Kidney (tissue), 14 donors: ENCODE data around the gene RER1. TPM values are rescaled to one million over a fixed set of nuclear protein-coding genes. Genes with fewer than 3 reads are reported as not detected.
A peak's percentile ranks its signal among the peaks of the same experiment; 100 is the strongest.

Source experiments
- DNase-seq, 5 donors: peaks; one replicate each; pipeline ENCODE4 v3.0.0-alpha.2; 2013 to 2020
- FAIRE-seq: peaks from 2 replicates; lab custom pipeline; 2012; peaks lifted over from hg19 to GRCh38; lab: Jason Lieb, UNC
- H3K27ac ChIP-seq, 2 donors: one replicate each; pipeline ENCODE4 v1.7.0; 2013; ENCODE audit warnings: low read depth in 2 of 2, low read length in 2 of 2, inconsistent platforms in 1 of 2
- H3K27me3 ChIP-seq: one replicate; pipeline ENCODE4 v1.7.1; 2013; ENCODE audit warnings: low read length, inconsistent platforms; ENCODE audit not compliant: control insufficient read depth, insufficient read depth
- H3K36me3 ChIP-seq, 3 donors: one replicate each; pipeline versions ENCODE4 v1.7.0 to v1.7.1; 2013; ENCODE audit warnings: low read length in 3 of 3, control low read depth in 1 of 3, inconsistent platforms in 1 of 3; ENCODE audit not compliant: insufficient read depth in 3 of 3, control insufficient read depth in 2 of 3
- H3K4me1 ChIP-seq, 3 donors: one replicate each; pipeline versions ENCODE4 v1.7.0 to v1.7.1; 2013; ENCODE audit warnings: low read length in 3 of 3, inconsistent platforms in 1 of 3, low read depth in 1 of 3; ENCODE audit not compliant: control insufficient read depth in 2 of 3, insufficient read depth in 2 of 3
- H3K4me3 ChIP-seq, 3 donors: one replicate each; pipeline versions ENCODE4 v1.7.0 to v1.8.1; 2013; ENCODE audit warnings: low read length in 3 of 3, control low read depth in 1 of 3, inconsistent platforms in 1 of 3
- H3K9ac ChIP-seq, 3 donors: one replicate each; pipeline versions ENCODE4 v1.7.0 to v1.7.1; 2013; ENCODE audit warnings: low read length in 3 of 3, control low read depth in 1 of 3, inconsistent platforms in 1 of 3
- H3K9me3 ChIP-seq, 3 donors: one replicate each; pipeline versions ENCODE4 v1.7.0 to v1.7.1; 2013; ENCODE audit warnings: low read length in 3 of 3, control low read depth in 1 of 3, inconsistent platforms in 1 of 3; ENCODE audit not compliant: control insufficient read depth in 2 of 3, insufficient read depth in 1 of 3
- CTCF ChIP-seq: IDR thresholded peaks from 3 replicates; pipeline ENCODE4 v1.5.1; 2012; ENCODE audit warnings: mild to moderate bottlenecking, moderate library complexity, borderline replicate concordance; ENCODE audit not compliant: insufficient read depth; ENCODE audit errors: extremely low read depth
- intact Hi-C: fragments of 100-400 bp; cut with DNase I; formaldehyde crosslinking; loops from one replicate; pipeline ENCODE4 v1.11.1; 2022
- polyA plus RNA-seq: library from polyadenylated mRNA; stranded (reverse); fragments of 350-450 nt; fragmentation: Illumina TruSeq; extraction: RNeasy Lipid Tissue Mini Kit (QIAGEN cat#74804); gene quantifications from one replicate; pipeline ENCODE4 v1.2.3, GENCODE V29; 2014; ENCODE audit warnings: low read depth, low replicate concordance; ENCODE audit not compliant: insufficient read depth
- total RNA-seq: library from RNA; stranded (reverse); fragmentation: NEBNext Ultra II Directional; extraction: Animal tissue kit (Norgen Biotek cat#: 25700); gene quantifications from one replicate; pipeline ENCODE4 v1.2.1, GENCODE V29; 2021
- donor health status: control.
- donor health status: control.
- donor health status: control.
- donor health status: control.
- donor health status: control.
- donor health status: DM: yes; HTN: yes; CAD: no.
- donor health status: Normal renal cell carcinoma (clear cell type).

Gene RER1
- total and polyA plus RNA-seq, 2 donors from 2014 or later = 158 to 162 TPM

- no peaks in the 10 kb centered on the region for H3K9me3 ChIP-seq
- no peaks in the 10 kb centered on the region for H3K27me3 ChIP-seq
- no peaks in the 10 kb centered on the region for H3K36me3 ChIP-seq
- H3K4me1 ChIP-seq = no peaks in the 10 kb centered on the region
- intact Hi-C loops = no loop called here
- FAIRE-seq (no peak), DNase-seq (peak in 1 of 5 donors; percentile 63)
- no peak overlapping the region for H3K4me3 ChIP-seq
- no peak for TF ChIP-seq CTCF
- H3K27ac ChIP-seq = no peak overlapping the region
- no peak overlapping the region for H3K9ac ChIP-seq
Observed at GRCh38 chr1:2356911-2357845, 34.5 kb upstream of the RER1 start.

DNA sequence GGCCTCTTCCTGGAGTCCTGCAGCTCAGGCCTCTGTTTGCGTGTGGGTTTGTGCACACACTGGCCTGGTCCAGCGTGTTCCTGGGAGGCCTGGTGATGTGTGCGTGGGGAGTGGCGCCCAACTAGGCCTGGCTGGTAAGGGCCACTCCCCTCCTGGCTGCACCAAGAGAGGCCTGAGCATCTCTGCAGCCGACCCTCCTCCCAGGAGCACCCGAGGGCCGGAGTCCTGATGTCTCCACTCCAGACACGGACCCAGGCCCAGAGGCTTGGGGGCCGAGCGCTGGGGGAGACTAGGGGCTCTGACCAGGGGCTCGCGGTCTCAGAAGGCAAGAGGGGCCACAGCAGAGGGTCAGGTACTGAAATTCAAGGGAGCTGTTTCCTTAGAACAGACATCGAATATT lies 33.6 kb upstream of the RER1 start:
- H3K9me3 ChIP-seq = no peaks in the 10 kb centered on the region

GRCh38 chr1:2358651-2359640 lies 32.7 kb upstream of the RER1 start:
- DNase-seq = peak in 1 of 5 donors; percentile 64
- no peak for FAIRE-seq
- peaks cover 0 to 1% (median 0%) of the 10 kb centered on the region in 3 donors for H3K9me3 ChIP-seq
- H3K4me3 ChIP-seq = no peak overlapping the region
- no peaks in the 10 kb centered on the region for H3K4me1 ChIP-seq
- no peak overlapping the region for H3K27ac ChIP-seq
- intact Hi-C loops = no loop called here
- no peak for TF ChIP-seq CTCF
- no peaks in the 10 kb centered on the region for H3K36me3 ChIP-seq
- H3K27me3 ChIP-seq = no peaks in the 10 kb centered on the region
- no peak overlapping the region for H3K9ac ChIP-seq

More for the DNA sequence above, 33.6 kb upstream of the RER1 start:
- no peak for TF ChIP-seq CTCF
- DNase-seq (peak in 1 of 5 donors; percentile 40), FAIRE-seq (no peak)
- no peaks in the 10 kb centered on the region for H3K36me3 ChIP-seq
- no peak overlapping the region for H3K9ac ChIP-seq
- H3K4me1 ChIP-seq = no peaks in the 10 kb centered on the region
- intact Hi-C loops = no loop called here
- no peak overlapping the region for H3K4me3 ChIP-seq
- H3K27me3 ChIP-seq = no peaks in the 10 kb centered on the region
- no peak overlapping the region for H3K27ac ChIP-seq
